GM18505 (cell line): ENCODE data around the gene U2AF2.

ENCODE experiments used
- ATAC-seq: cut with Tn5 transposase; IDR thresholded peaks from one replicate; pipeline ENCODE4 v1.9.1; 2021; ENCODE audit not compliant: unreplicated experiment
- POLR2A ChIP-seq: IDR thresholded peaks from 4 replicates; pipeline ENCODE4 v1.6.1; 2011; ENCODE audit warnings: borderline replicate concordance; ENCODE audit not compliant: insufficient read depth, insufficient read length; ENCODE audit errors: extremely low read depth

The U2AF2 gene

GRCh38 chr19:55681131-55682092 is 26.6 kb downstream of the U2AF2 start:
- ATAC-seq, result no peak
- no peak for TF ChIP-seq POLR2A

GRCh38 chr19:55683449-55684261 is 28.8 kb downstream of the U2AF2 start:
- no peak for ATAC-seq
- no peak for TF ChIP-seq POLR2A

GRCh38 chr19:55684946-55685681 is 30.3 kb downstream of the U2AF2 start:
- no peak for TF ChIP-seq POLR2A
- ATAC-seq, result no peak

- ATAC-seq, result no peak
- TF ChIP-seq POLR2A, result no peak
Observed at GRCh38 chr19:55685776-55686175, 30.9 kb downstream of the U2AF2 start.

GRCh38 chr19:55686311-55687050 is 31.6 kb downstream of the U2AF2 start:
- TF ChIP-seq POLR2A, result no peak
- ATAC-seq, result no peak

GRCh38 chr19:55687281-55688201 is 32.7 kb downstream of the U2AF2 start:
- no peak for ATAC-seq
- no peak for TF ChIP-seq POLR2A

- TF ChIP-seq POLR2A, result no peak
- ATAC-seq, result no peak
Observed at GRCh38 chr19:55688422-55689218, 33.8 kb downstream of the U2AF2 start.

GRCh38 chr19:55689411-55690108 is 34.7 kb downstream of the U2AF2 start:
- no peak for TF ChIP-seq POLR2A
- no peak for ATAC-seq

GRCh38 chr19:55690109-55690768 is 35.4 kb downstream of the U2AF2 start:
- TF ChIP-seq POLR2A, result no peak
- no peak for ATAC-seq

GRCh38 chr19:55690769-55691545 is 36.1 kb downstream of the U2AF2 start:
- no peak for TF ChIP-seq POLR2A
- ATAC-seq, result no peak
